ENCODE measurements around the gene PATL1. TPM values are rescaled to one million over a fixed set of nuclear protein-coding genes. Genes with fewer than 3 reads are reported as not detected.

The PATL1 gene
- total and polyA plus RNA-seq, 2 donors (not counting 1 experiment from before 2014, with no cell fraction given) = 40.8 to 45.0 TPM

DNA sequence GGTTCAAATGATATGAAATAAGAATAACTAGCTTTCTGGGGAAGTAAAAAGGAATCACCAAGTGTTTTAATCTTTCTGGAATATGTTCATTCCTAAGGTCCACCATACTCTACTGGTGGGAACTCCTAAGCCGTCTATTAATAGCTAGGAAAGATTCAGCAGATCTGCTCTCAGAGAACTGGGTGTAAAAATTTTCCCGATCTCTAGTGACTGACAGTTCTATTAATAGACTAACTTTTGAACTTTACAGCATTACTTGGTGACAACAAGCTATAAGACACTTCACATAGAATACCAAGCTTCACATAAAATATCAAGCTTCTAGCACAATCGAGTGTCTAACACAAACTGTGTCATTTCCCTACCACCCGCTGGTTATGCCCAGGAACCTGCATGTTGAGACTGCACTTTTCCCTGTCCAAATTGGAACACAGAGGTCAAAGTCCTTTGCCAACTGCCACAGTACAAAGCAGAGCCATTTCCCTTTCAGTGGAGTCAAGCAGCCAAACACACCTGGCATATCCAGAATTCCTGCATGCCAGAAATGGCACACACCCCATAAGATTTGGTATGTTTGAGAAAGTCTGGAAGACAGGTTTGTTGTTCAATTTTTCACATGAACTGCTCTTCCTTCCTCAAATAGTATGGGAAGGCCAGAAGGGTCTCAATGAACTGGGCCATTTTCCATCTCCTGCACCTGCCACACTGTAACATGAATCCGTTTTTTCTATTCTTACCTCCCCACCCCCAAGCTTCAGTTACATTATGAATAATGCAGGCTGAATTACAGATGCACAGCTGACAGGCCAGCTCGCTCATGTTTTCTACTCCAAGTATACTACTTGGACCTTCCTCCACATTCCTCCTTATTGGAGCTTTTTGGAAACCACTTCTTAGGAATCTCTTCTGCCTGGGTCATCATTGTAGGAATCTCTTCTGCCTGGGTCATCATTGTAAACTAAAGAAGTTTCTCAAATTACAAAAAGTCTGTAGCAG lies 57.0 kb downstream of the PATL1 start:
- CTCF ChIA-PET = interaction anchor here (0.6 to 1.0 kb wide), 4 partner anchors 8 to 75 kb away, joined by 3 to 4 read pairs (median 4); no protein-coding TSS in a partner anchor
- intact Hi-C loops (cut with micrococcal nuclease) = no loop called here
- no peak for ATAC-seq (ENCODE audit: low read depth)
- WGBS (ENCODE audit: insufficient coverage) = 100% methylated on average over 3 of the region's 6 CpGs
- H3K4me3 Mint-ChIP-seq = no peak overlapping the region
- H3K27me3 ChIP-seq (replicated peaks in 1 of 4; ENCODE audit: control extremely low read depth in 1 of 4, control insufficient read depth in 3 of 4, insufficient read depth in 4 of 4, low read length in 3 of 4) = no peaks in the 10 kb centered on the region
- no peak for DNase-seq
- H3K79me2 ChIP-seq (ENCODE audit: control insufficient read depth, insufficient read depth, low read length) = peaks cover 82% of the 10 kb centered on the region
- H3K9me3 ChIP-seq (ENCODE audit: control extremely low read depth in 1 of 3, control insufficient read depth in 2 of 3, insufficient read depth in 1 of 3, low read length in 2 of 3) = no peaks in the 10 kb centered on the region
- peaks cover 17 to 19% of the 10 kb centered on the region in 2 donors for H3K4me1 ChIP-seq (ENCODE audit: control insufficient read depth in 2 of 2, insufficient read depth in 2 of 2, low read length in 2 of 2)
- peaks cover 78% of the 10 kb centered on the region for H4K20me1 ChIP-seq (ENCODE audit: control insufficient read depth, insufficient read depth, low read length, poor library complexity, severe bottlenecking)
- no peak overlapping the region for H3K27ac ChIP-seq (ENCODE audit: low read length in 2 of 2)
- no peaks in the 10 kb centered on the region for H3K27me3 Mint-ChIP-seq
- H3K4me3 ChIP-seq (ENCODE audit: control extremely low read depth in 1 of 5, extremely low read depth in 1 of 5, insufficient read depth in 1 of 5, low read depth in 2 of 5, low read length in 4 of 5) = no peak overlapping the region
- peaks cover 43% of the 10 kb centered on the region for H3K4me1 Mint-ChIP-seq
- H3K36me3 ChIP-seq (replicated peaks in 1 of 2; ENCODE audit: control extremely low read depth in 1 of 2, control insufficient read depth in 1 of 2, extremely low read depth in 1 of 2, insufficient read depth in 2 of 2, low read length in 1 of 2) = peaks cover 7 to 45% of the 10 kb centered on the region in 2 experiments
- H3K9ac ChIP-seq (ENCODE audit: low read length) = no peak overlapping the region
- H2AFZ ChIP-seq (ENCODE audit: insufficient read depth, low read depth, low read length, poor library complexity, severe bottlenecking) = no peak overlapping the region
- TF ChIP-seq EZH2 (IDR thresholded peaks at IDR 0.05; ENCODE audit: borderline replicate concordance, insufficient read depth, low read depth, low read length, poor library complexity, severe bottlenecking) = no peak
- TF ChIP-seq, protein P1, sequence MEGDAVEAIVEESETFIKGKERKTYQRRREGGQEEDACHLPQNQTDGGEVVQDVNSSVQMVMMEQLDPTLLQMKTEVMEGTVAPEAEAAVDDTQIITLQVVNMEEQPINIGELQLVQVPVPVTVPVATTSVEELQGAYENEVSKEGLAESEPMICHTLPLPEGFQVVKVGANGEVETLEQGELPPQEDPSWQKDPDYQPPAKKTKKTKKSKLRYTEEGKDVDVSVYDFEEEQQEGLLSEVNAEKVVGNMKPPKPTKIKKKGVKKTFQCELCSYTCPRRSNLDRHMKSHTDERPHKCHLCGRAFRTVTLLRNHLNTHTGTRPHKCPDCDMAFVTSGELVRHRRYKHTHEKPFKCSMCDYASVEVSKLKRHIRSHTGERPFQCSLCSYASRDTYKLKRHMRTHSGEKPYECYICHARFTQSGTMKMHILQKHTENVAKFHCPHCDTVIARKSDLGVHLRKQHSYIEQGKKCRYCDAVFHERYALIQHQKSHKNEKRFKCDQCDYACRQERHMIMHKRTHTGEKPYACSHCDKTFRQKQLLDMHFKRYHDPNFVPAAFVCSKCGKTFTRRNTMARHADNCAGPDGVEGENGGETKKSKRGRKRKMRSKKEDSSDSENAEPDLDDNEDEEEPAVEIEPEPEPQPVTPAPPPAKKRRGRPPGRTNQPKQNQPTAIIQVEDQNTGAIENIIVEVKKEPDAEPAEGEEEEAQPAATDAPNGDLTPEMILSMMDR (IDR thresholded peaks at IDR 0.05) = no peak
- no peak overlapping the region for H3K4me2 ChIP-seq (replicated peaks; ENCODE audit: low read depth, low read length, poor library complexity, severe bottlenecking)
- no peak overlapping the region for H3K27ac Mint-ChIP-seq
- H3K9me3 Mint-ChIP-seq (ENCODE audit: insufficient read depth) = no peaks in the 10 kb centered on the region
- POLR2A ChIA-PET = interaction anchor here (0.6 kb wide), 2 partner anchors 202 to 1851 kb away, joined by 5 read pairs; no protein-coding TSS in a partner anchor

DNA sequence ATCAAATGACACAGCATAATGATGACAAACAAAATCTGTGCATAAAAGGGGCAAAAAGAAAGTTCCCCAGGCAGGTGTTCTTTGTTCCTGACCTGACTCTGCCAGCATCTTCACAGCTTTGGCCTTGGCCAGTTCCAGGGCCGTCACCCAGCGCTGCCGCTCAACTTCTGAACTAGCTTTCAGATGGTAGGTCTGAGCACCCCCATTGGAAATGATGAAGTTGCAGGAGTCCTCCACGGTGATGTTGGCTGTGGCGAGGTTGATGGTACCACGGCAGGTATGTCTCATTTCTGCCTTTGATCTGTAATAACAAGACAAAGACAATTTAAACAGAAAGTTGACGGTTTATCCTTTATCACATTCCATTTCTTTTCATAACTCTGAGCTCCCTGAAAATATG lies 58.5 kb downstream of the PATL1 start:
- ChIA-PET POLR2A (interaction anchor here (0.6 kb wide), 1 partner anchor 50 kb away, joined by 3 read pairs; no protein-coding TSS in a partner anchor), CTCF (interaction anchor here (0.6 kb wide), 1 partner anchor 154 kb away, joined by 3 read pairs; no protein-coding TSS in a partner anchor)
- Histone ChIP-seq H3K27ac (ENCODE audit: low read length in 2 of 2) (no peak overlapping the region), H3K9me3 (ENCODE audit: control extremely low read depth in 1 of 3, control insufficient read depth in 2 of 3, insufficient read depth in 1 of 3, low read length in 2 of 3) (no peaks in the 10 kb centered on the region), H3K27me3 (replicated peaks in 1 of 4; ENCODE audit: control extremely low read depth in 1 of 4, control insufficient read depth in 3 of 4, insufficient read depth in 4 of 4, low read length in 3 of 4) (no peaks in the 10 kb centered on the region), H3K36me3 (replicated peaks in 1 of 2; ENCODE audit: control extremely low read depth in 1 of 2, control insufficient read depth in 1 of 2, extremely low read depth in 1 of 2, insufficient read depth in 2 of 2, low read length in 1 of 2) (peaks cover 9 to 60% of the 10 kb centered on the region in 2 experiments), H3K79me2 (ENCODE audit: control insufficient read depth, insufficient read depth, low read length) (peaks cover 95% of the 10 kb centered on the region), H3K4me3 (ENCODE audit: control extremely low read depth in 1 of 5, extremely low read depth in 1 of 5, insufficient read depth in 1 of 5, low read depth in 2 of 5, low read length in 4 of 5) (no peak overlapping the region), H2AFZ (ENCODE audit: insufficient read depth, low read depth, low read length, poor library complexity, severe bottlenecking) (no peak overlapping the region), H4K20me1 (ENCODE audit: control insufficient read depth, insufficient read depth, low read length, poor library complexity, severe bottlenecking) (peaks cover 87% of the 10 kb centered on the region), H3K9ac (ENCODE audit: low read length) (no peak overlapping the region), H3K4me2 (replicated peaks; ENCODE audit: low read depth, low read length, poor library complexity, severe bottlenecking) (no peak overlapping the region), H3K4me1 (ENCODE audit: control insufficient read depth in 2 of 2, insufficient read depth in 2 of 2, low read length in 2 of 2) (peaks cover 13% of the 10 kb centered on the region in 2 donors)
- no peak for TF ChIP-seq EZH2 (IDR thresholded peaks at IDR 0.05; ENCODE audit: borderline replicate concordance, insufficient read depth, low read depth, low read length, poor library complexity, severe bottlenecking)
- TF ChIP-seq, protein P1 (IDR thresholded peaks at IDR 0.05) = no peak
- ATAC-seq (ENCODE audit: low read depth) = no peak
- 60% methylated on average over 1 of the region's 7 CpGs for WGBS (ENCODE audit: insufficient coverage)
- Mint-ChIP-seq H3K4me1 (peaks cover 38% of the 10 kb centered on the region), H3K27me3 (no peaks in the 10 kb centered on the region), H3K27ac (no peak overlapping the region), H3K9me3 (ENCODE audit: insufficient read depth) (no peaks in the 10 kb centered on the region), H3K4me3 (no peak overlapping the region)
- intact Hi-C loops (cut with micrococcal nuclease) = no loop called here
- no peak for DNase-seq
